B cell (primary cell): ENCODE measurements around the gene ASPN. TPM values are rescaled to one million over a fixed set of nuclear protein-coding genes. Genes with fewer than 3 reads are reported as not detected.

ENCODE experiments used
- ATAC-seq: fragments of 200-7000 bp; cut with Tn5 transposase; one replicate; pipeline ENCODE4 v1.10.0; 2021; ENCODE audit warnings: low read depth, mild to moderate bottlenecking, moderate number of reproducible peaks, moderate library complexity
- CTCF ChIA-PET: fragments of 350-600 bp; sonication (Branson Sonifier 250); formaldehyde crosslinking; loops from one replicate; lab custom pipeline; 2021; ENCODE audit warnings: antibody characterized with exemption, inconsistent platforms; lab: Charles Lee
- POLR2A ChIA-PET: fragments of 350-600 bp; sonication (Branson Sonifier 250); formaldehyde crosslinking; loops from one replicate; lab custom pipeline; 2021; ENCODE audit warnings: antibody characterized with exemption; lab: Charles Lee
- DNase-seq: peaks from one replicate; pipeline ENCODE4 v3.0.0; 2013
- H2AFZ ChIP-seq: 2 replicates; pipeline ENCODE4 v1.6.1; 2012; ENCODE audit warnings: mild to moderate bottlenecking, low read depth, low read length; ENCODE audit not compliant: insufficient read depth, poor library complexity, severe bottlenecking
- H3K27ac ChIP-seq, 2 donors: 1 replicate in 1 of 2; 2 replicates in 1 of 2; pipeline ENCODE4 v1.5.1; 2012 to 2013; ENCODE audit warnings: low read length in 2 of 2, mild to moderate bottlenecking in 2 of 2, moderate library complexity in 1 of 2
- H3K27me3 ChIP-seq, 4 experiments: fragments of 200-600 bp in 1 of 4; sonication (generic) in 1 of 4; replicated peaks in 1 of 4; 1 replicate in 2 of 4; 2 replicates in 2 of 4; pipeline versions ENCODE4 v1.6.1 to v1.7.0; 2013 to 2016; ENCODE audit warnings: low read length in 3 of 4, mild to moderate bottlenecking in 2 of 4, mixed read lengths in 1 of 4, moderate library complexity in 1 of 4; ENCODE audit not compliant: insufficient read depth in 4 of 4, control insufficient read depth in 3 of 4; ENCODE audit errors: control extremely low read depth in 1 of 4
- H3K36me3 ChIP-seq, 2 experiments: replicated peaks in 1 of 2; 1 replicate in 1 of 2; 2 replicates in 1 of 2; pipeline versions ENCODE4 v1.6.1 to v1.7.1; 2013; ENCODE audit warnings: low read length in 1 of 2; ENCODE audit not compliant: insufficient read depth in 2 of 2, control insufficient read depth in 1 of 2; ENCODE audit errors: control extremely low read depth in 1 of 2, extremely low read depth in 1 of 2
- H3K4me1 ChIP-seq, 2 donors: fragments of 200-600 bp in 1 of 2; sonication (generic) in 1 of 2; 1 replicate in 1 of 2; 2 replicates in 1 of 2; pipeline versions ENCODE4 v1.5.1 to v1.6.1; 2013 to 2017; ENCODE audit warnings: low read length in 2 of 2; ENCODE audit not compliant: control insufficient read depth in 2 of 2, insufficient read depth in 2 of 2
- H3K4me2 ChIP-seq: replicated peaks from 2 replicates; pipeline ENCODE3; 2012; ENCODE audit warnings: mild to moderate bottlenecking, low read depth, low read length; ENCODE audit not compliant: poor library complexity, severe bottlenecking
- H3K4me3 ChIP-seq, 5 experiments: fragments of 200-600 bp in 1 of 5; sonication (generic) in 1 of 5; 1 replicate in 3 of 5; 2 replicates in 2 of 5; pipeline versions ENCODE4 v1.5.1 to v1.7.0; 2011 to 2016; ENCODE audit warnings: low read length in 4 of 5, mild to moderate bottlenecking in 4 of 5, low read depth in 2 of 5, control low read depth in 1 of 5, moderate library complexity in 1 of 5; ENCODE audit not compliant: insufficient read depth in 1 of 5; ENCODE audit errors: control extremely low read depth in 1 of 5, extremely low read depth in 1 of 5
- H3K79me2 ChIP-seq: fragments of 200-600 bp; sonication (generic); one replicate; pipeline ENCODE4 v1.6.0; 2016; ENCODE audit warnings: low read length; ENCODE audit not compliant: control insufficient read depth, insufficient read depth
- H3K9ac ChIP-seq: fragments of 200-600 bp; sonication (generic); 2 replicates; pipeline ENCODE4 v1.6.1; 2017; ENCODE audit warnings: mild to moderate bottlenecking, low read length, moderate library complexity
- H3K9me3 ChIP-seq, 3 donors: one replicate each; pipeline versions ENCODE4 v1.6.1 to v1.7.1; 2013; ENCODE audit warnings: low read length in 2 of 3; ENCODE audit not compliant: control insufficient read depth in 2 of 3, insufficient read depth in 1 of 3; ENCODE audit errors: control extremely low read depth in 1 of 3
- H4K20me1 ChIP-seq: 2 replicates; pipeline ENCODE4 v1.6.0; 2012; ENCODE audit warnings: mild to moderate bottlenecking, low read length; ENCODE audit not compliant: insufficient read depth, control insufficient read depth, poor library complexity, severe bottlenecking
- H3K27ac Mint-ChIP-seq: one replicate; pipeline ENCODE4 v1.8.0; 2021; ENCODE audit warnings: mixed read lengths
- H3K27me3 Mint-ChIP-seq: one replicate; pipeline ENCODE4 v1.8.0; 2021; ENCODE audit warnings: mixed read lengths
- H3K4me1 Mint-ChIP-seq: one replicate; pipeline ENCODE4 v1.8.0; 2021; ENCODE audit warnings: mixed read lengths
- H3K4me3 Mint-ChIP-seq: one replicate; pipeline ENCODE4 v1.8.0; 2021; ENCODE audit warnings: mixed read lengths
- H3K9me3 Mint-ChIP-seq: one replicate; pipeline ENCODE4 v1.8.0; 2022; ENCODE audit warnings: mixed read lengths; ENCODE audit not compliant: insufficient read depth
- EZH2 ChIP-seq: IDR thresholded peaks from 2 replicates; pipeline ENCODE4 v1.6.1; 2012; ENCODE audit warnings: borderline replicate concordance, low read depth, mild to moderate bottlenecking, moderate library complexity, low read length; ENCODE audit not compliant: insufficient read depth, poor library complexity, severe bottlenecking
- WGBS: methylation state at CpG from one replicate; pipeline ENCODE4 v1.1.5; 2013; ENCODE audit warnings: missing lambda C conversion rate; ENCODE audit not compliant: insufficient coverage; 5-methylcytosine and 5-hydroxymethylcytosine counted together
- intact Hi-C: fragments of 100-400 bp; cut with micrococcal nuclease; formaldehyde crosslinking; loops from one replicate; pipeline ENCODE4 v1.10.0; 2022
- polyA plus RNA-seq: library from polyadenylated mRNA; depleted of rRNA; stranded (reverse); fragments of >200 nt; gene quantifications from 2 replicates; pipeline ENCODE4 v1.2.3, GENCODE V29; 2012
- total RNA-seq, 2 donors: library from RNA; stranded (reverse); fragments of 120-200 nt in 1 of 2; gene quantifications; 1 replicate in 1 of 2; 2 replicates in 1 of 2; pipeline versions ENCODE4 v1.2.3 to v1.2.4, GENCODE V29; 2013 to 2022
- TF ChIP-seq, protein P1 (sequence below): fragments of 200-600 bp; IDR thresholded peaks from one replicate; pipeline ENCODE4 v1.8.0; 2022; ENCODE audit warnings: antibody characterized with exemption, mild to moderate bottlenecking

Gene ASPN
- total and polyA plus RNA-seq, 2 donors (not counting 1 experiment from before 2014, with no cell fraction given) = not detected

GRCh38 chr9:92516521-92516920 is 34.2 kb upstream of the ASPN start:
- CTCF ChIA-PET = no interaction called here
- intact Hi-C loops = no loop called here
- TF ChIP-seq EZH2 = no peak
- TF ChIP-seq, protein P1, sequence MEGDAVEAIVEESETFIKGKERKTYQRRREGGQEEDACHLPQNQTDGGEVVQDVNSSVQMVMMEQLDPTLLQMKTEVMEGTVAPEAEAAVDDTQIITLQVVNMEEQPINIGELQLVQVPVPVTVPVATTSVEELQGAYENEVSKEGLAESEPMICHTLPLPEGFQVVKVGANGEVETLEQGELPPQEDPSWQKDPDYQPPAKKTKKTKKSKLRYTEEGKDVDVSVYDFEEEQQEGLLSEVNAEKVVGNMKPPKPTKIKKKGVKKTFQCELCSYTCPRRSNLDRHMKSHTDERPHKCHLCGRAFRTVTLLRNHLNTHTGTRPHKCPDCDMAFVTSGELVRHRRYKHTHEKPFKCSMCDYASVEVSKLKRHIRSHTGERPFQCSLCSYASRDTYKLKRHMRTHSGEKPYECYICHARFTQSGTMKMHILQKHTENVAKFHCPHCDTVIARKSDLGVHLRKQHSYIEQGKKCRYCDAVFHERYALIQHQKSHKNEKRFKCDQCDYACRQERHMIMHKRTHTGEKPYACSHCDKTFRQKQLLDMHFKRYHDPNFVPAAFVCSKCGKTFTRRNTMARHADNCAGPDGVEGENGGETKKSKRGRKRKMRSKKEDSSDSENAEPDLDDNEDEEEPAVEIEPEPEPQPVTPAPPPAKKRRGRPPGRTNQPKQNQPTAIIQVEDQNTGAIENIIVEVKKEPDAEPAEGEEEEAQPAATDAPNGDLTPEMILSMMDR = no peak
- no peaks in the 10 kb centered on the region for H3K36me3 ChIP-seq
- H3K4me1 Mint-ChIP-seq = no peaks in the 10 kb centered on the region
- POLR2A ChIA-PET = no interaction called here
- H3K9ac ChIP-seq = no peak overlapping the region
- no peaks in the 10 kb centered on the region for H3K9me3 Mint-ChIP-seq
- DNase-seq (no peak), ATAC-seq (no peak)
- no peaks in the 10 kb centered on the region for H3K27me3 ChIP-seq
- H3K27me3 Mint-ChIP-seq = no peaks in the 10 kb centered on the region
- H3K27ac Mint-ChIP-seq = no peak overlapping the region
- no peak overlapping the region for H2AFZ ChIP-seq
- no CpG with 5 or more reads among the region's 1 CpG for WGBS
- no peaks in the 10 kb centered on the region for H3K9me3 ChIP-seq
- H3K4me1 ChIP-seq = no peaks in the 10 kb centered on the region
- H3K79me2 ChIP-seq = no peaks in the 10 kb centered on the region
- no peak overlapping the region for H3K4me2 ChIP-seq
- H3K4me3 Mint-ChIP-seq = no peak overlapping the region
- H3K27ac ChIP-seq = no peak overlapping the region
- H4K20me1 ChIP-seq = no peaks in the 10 kb centered on the region
- no peak overlapping the region for H3K4me3 ChIP-seq

- CTCF ChIA-PET = no interaction called here
- no peaks in the 10 kb centered on the region for H3K27me3 ChIP-seq
- H3K4me1 ChIP-seq = no peaks in the 10 kb centered on the region
- intact Hi-C loops = no loop called here
- over 99% methylated on average over 10 of the region's 10 CpGs for WGBS
- H3K79me2 ChIP-seq = no peaks in the 10 kb centered on the region
- H2AFZ ChIP-seq = no peak overlapping the region
- no peaks in the 10 kb centered on the region for H4K20me1 ChIP-seq
- no peak overlapping the region for H3K4me3 ChIP-seq
- ATAC-seq = no peak
- H3K9ac ChIP-seq = no peak overlapping the region
- H3K9me3 ChIP-seq = no peaks in the 10 kb centered on the region
- POLR2A ChIA-PET = no interaction called here
- Mint-ChIP-seq H3K4me1 (peaks cover 6% of the 10 kb centered on the region), H3K4me3 (no peak overlapping the region), H3K9me3 (no peaks in the 10 kb centered on the region), H3K27me3 (no peaks in the 10 kb centered on the region), H3K27ac (no peak overlapping the region)
- DNase-seq = no peak
- TF ChIP-seq, protein P1 = no peak
- no peak for TF ChIP-seq EZH2
- H3K36me3 ChIP-seq = no peaks in the 10 kb centered on the region
- H3K27ac ChIP-seq = no peak overlapping the region
- no peak overlapping the region for H3K4me2 ChIP-seq
Measured at GRCh38 chr9:92514635-92515034, 32.3 kb upstream of the ASPN start.
